Measurements from ENCODE around the gene KIF6. TPM values are rescaled to one million over a fixed set of nuclear protein-coding genes. Genes with fewer than 3 reads are reported as not detected.
A peak's percentile ranks its signal among the peaks of the same experiment; 100 is the strongest.

KIF6 gene
- total RNA-seq, 1 experiment from 2014 or later: not detected

DNA sequence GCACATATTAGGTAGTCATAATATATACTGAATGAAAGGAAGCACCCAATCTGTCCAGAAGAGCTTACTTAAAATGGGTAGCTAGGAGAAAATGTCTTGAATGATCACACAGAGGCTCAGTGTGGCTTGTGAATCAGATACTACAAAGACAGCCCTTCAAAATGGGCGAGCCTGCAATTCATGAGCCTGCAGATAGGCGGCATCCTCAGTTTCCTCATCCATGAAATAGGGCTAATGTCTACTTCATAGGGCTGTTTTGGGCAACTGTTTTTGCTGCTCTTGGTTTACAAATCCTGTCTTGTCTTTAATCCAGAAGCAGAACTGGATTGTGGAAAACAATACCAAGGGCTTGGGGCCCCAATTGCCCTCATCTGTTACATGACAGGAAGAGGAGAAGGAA is 273.4 kb downstream of the KIF6 start:
- intact Hi-C loops (cut with micrococcal nuclease; ENCODE audit: unreplicated experiment): no loop called here
- H3K27ac ChIP-seq (ENCODE audit: low read length): no peak overlapping the region
- H3K9me3 ChIP-seq (ENCODE audit: control insufficient read depth, insufficient read depth, low read depth, low read length): no peaks in the 10 kb centered on the region; the same call in 1 of the 2 replicates
- no peak for TF ChIP-seq REST (IDR thresholded peaks at IDR 0.05; ENCODE audit: insufficient read depth in 1 of 2, low read depth in 2 of 2, low read length in 1 of 2)
- TF ChIP-seq, protein P1, sequence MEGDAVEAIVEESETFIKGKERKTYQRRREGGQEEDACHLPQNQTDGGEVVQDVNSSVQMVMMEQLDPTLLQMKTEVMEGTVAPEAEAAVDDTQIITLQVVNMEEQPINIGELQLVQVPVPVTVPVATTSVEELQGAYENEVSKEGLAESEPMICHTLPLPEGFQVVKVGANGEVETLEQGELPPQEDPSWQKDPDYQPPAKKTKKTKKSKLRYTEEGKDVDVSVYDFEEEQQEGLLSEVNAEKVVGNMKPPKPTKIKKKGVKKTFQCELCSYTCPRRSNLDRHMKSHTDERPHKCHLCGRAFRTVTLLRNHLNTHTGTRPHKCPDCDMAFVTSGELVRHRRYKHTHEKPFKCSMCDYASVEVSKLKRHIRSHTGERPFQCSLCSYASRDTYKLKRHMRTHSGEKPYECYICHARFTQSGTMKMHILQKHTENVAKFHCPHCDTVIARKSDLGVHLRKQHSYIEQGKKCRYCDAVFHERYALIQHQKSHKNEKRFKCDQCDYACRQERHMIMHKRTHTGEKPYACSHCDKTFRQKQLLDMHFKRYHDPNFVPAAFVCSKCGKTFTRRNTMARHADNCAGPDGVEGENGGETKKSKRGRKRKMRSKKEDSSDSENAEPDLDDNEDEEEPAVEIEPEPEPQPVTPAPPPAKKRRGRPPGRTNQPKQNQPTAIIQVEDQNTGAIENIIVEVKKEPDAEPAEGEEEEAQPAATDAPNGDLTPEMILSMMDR (IDR thresholded peaks at IDR 0.05): peak; percentile 44
- H3K4me3 ChIP-seq (ENCODE audit: low read depth in 2 of 2, low read length in 2 of 2): no peak overlapping the region
- ATAC-seq (no peak), DNase-seq (ENCODE audit: low read depth, low spot score) (peak; percentile 8)
- ChIA-PET CTCF (no interaction called here), POLR2A (no interaction called here)
- no peaks in the 10 kb centered on the region for H3K27me3 ChIP-seq (ENCODE audit: control insufficient read depth, insufficient read depth, low read length)
- BruUV-seq (replicated peaks): no TSS peak
- in situ Hi-C loops (cut with HindIII; ENCODE audit: low pct_unique_long_range_greater_than_20kb, low sequenced_read_pairs): no loop called here
- H3K4me1 ChIP-seq (ENCODE audit: control insufficient read depth, insufficient read depth, low read length): no peaks in the 10 kb centered on the region
- no peaks in the 10 kb centered on the region for H3K36me3 ChIP-seq (ENCODE audit: control insufficient read depth, insufficient read depth, low read length)

- no TSS peak for BruUV-seq (replicated peaks)
- Histone ChIP-seq H3K4me3 (ENCODE audit: low read depth in 2 of 2, low read length in 2 of 2) (no peak overlapping the region), H3K36me3 (ENCODE audit: control insufficient read depth, insufficient read depth, low read length) (no peaks in the 10 kb centered on the region), H3K4me1 (ENCODE audit: control insufficient read depth, insufficient read depth, low read length) (no peaks in the 10 kb centered on the region), H3K27ac (ENCODE audit: low read length) (no peak overlapping the region), H3K27me3 (ENCODE audit: control insufficient read depth, insufficient read depth, low read length) (no peaks in the 10 kb centered on the region), H3K9me3 (ENCODE audit: control insufficient read depth, insufficient read depth, low read depth, low read length) (no peaks in the 10 kb centered on the region; the same call in 1 of the 2 replicates)
- CTCF ChIA-PET: no interaction called here
- POLR2A ChIA-PET: no interaction called here
- intact Hi-C loops (cut with micrococcal nuclease; ENCODE audit: unreplicated experiment): no loop called here
- in situ Hi-C loops (cut with HindIII; ENCODE audit: low pct_unique_long_range_greater_than_20kb, low sequenced_read_pairs): no loop called here
- TF ChIP-seq SIN3A (IDR thresholded peaks at IDR 0.05; ENCODE audit: borderline replicate concordance, insufficient read depth, low read depth, low read length) (no peak), TCF7L2 (IDR thresholded peaks at IDR 0.05; ENCODE audit: low read depth, low read length) (no peak), REST (IDR thresholded peaks at IDR 0.05; ENCODE audit: insufficient read depth in 1 of 2, low read depth in 2 of 2, low read length in 1 of 2) (no peak), POLR2AphosphoS5 (IDR thresholded peaks at IDR 0.05; ENCODE audit: low read depth, low read length) (no peak)
- TF ChIP-seq, protein P1 (IDR thresholded peaks at IDR 0.05): no peak
- ATAC-seq (no peak), DNase-seq (ENCODE audit: low read depth, low spot score) (no peak)
These were observed 276.2 kb downstream of the KIF6 start for GRCh38 chr6:39449022-39449421.

Measured in Panc1 (cell line).